ENCODE results near the gene GRID2IP.
"Not testable (repeated sequence)": the region's sequence is repeated elsewhere in the genome, so short reads cannot be mapped to it uniquely, and the experiment has no call there.

The GRID2IP gene

DNA sequence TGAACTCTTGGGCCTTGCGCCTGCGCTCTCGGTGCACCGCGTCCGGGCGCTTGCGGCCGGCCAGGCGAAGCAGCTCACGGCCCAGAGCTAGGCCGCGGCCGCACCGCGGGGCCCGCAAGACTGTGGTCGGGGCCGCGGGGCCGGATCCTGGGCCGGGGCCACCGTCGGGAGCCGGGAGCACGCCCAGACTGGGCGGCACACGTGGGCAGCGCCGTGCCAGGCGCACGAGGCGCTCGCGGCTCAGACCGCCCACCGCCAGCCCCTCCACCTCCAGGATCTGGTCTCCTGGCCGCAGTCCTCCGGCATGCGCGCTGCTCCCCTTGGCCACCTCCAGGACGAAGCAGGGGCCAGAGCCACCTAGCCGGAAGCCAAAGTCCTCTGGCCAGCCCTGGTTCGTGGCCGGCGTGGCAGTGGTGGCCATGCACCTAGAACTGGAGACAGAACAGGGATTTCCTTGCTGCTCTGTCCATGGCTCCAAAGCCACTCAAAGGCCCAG lies at the start of gene GRID2IP:
GRID2IP (minus strand) TSS at position 446 of the 496 bp plus-strand sequence; CDS start at position 421, 25 bp downstream.
- DNase-seq (ENCODE audit: extremely low read depth in 1 of 2, low read depth in 1 of 2) = no peak

DNA sequence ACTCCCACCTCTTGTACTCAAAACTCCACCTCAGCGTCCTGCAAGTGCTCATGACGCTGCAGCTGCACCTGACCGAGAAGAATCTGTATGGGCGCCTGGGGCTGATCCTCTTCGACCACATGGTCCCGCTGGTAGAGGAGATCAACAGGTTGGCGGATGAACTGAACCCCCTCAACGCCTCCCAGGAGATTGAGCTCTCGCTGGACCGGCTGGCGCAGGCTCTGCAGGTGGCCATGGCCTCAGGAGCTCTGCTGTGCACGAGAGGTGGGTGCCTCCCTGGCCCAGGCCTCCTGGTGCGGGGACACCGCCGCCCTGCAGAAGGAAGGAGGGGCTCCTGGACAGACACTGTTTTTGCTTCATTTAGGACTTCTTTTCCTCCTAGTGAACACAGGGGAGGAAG lies 48.8 kb upstream of the GRID2IP start:
- DNase-seq (ENCODE audit: extremely low read depth in 1 of 2, low read depth in 1 of 2) = no peak

DNA sequence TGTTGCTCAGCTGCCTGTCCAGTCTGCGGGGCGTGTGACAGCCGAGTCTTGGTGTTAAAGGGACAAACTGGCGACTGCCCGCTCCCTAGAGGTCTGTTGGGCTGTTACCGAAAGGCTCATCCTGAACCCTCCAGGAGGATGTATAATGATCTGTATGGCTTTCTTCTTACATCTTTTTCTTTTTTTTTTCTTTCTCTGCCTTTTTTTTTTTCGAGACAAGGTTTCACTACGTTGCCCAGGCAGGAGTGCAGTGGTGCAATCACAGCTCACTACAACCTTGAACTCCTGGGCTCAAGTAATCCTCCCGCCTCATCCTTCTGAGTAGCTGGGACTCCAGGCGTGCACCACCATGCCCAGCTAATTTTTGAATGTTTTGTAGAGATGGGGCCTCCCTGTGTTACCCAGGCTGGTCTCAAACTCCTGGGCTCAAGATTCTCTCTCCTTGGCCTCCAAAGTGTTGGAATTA lies 39.4 kb upstream of the GRID2IP start:
- DNase-seq (ENCODE audit: extremely low read depth in 1 of 2, low read depth in 1 of 2) = no peak

DNA sequence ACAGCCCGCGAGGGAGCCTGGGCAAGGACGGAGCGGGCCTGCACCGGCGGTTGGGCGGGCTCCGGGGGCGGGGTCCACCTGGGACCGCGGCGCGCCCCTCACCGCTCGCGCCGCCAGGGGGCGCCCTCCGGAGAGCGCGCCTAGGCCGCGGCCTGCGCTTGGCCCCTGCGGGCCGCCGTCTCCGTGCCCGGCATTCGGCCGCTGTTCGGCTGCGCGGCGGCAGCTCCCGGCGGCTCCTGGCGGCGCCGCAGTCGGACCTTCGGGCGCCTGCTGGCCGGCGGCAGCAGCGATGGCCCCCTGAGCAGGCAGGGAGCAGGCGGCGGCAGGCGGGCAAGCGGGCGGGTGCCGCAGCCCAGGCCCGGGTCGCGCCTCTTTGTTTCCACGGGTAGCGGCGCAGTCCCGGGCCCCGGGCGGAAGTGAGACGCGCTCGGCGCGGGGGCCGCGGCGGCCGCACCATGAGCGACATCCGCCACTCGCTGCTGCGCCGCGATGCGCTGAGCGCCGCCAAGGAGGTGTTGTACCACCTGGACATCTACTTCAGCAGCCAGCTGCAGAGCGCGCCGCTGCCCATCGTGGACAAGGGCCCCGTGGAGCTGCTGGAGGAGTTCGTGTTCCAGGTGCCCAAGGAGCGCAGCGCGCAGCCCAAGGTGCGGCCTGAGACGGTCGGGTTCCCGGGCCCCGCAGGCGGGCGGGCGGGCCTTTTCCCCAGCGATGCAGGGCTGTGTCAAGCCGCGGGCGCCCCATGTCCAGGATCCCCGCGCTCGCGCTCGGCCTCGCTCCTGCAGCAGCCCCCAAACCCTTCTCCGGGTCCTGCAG lies 38.8 kb upstream of the GRID2IP start, which contains the start of gene INTS15:
INTS15 (plus strand) TSS at position 193 of the 816 bp plus-strand sequence; CDS start at position 456, 263 bp downstream.
- peak; percentile 55 to 73 for DNase-seq (ENCODE audit: extremely low read depth in 1 of 2, low read depth in 1 of 2)

DNA sequence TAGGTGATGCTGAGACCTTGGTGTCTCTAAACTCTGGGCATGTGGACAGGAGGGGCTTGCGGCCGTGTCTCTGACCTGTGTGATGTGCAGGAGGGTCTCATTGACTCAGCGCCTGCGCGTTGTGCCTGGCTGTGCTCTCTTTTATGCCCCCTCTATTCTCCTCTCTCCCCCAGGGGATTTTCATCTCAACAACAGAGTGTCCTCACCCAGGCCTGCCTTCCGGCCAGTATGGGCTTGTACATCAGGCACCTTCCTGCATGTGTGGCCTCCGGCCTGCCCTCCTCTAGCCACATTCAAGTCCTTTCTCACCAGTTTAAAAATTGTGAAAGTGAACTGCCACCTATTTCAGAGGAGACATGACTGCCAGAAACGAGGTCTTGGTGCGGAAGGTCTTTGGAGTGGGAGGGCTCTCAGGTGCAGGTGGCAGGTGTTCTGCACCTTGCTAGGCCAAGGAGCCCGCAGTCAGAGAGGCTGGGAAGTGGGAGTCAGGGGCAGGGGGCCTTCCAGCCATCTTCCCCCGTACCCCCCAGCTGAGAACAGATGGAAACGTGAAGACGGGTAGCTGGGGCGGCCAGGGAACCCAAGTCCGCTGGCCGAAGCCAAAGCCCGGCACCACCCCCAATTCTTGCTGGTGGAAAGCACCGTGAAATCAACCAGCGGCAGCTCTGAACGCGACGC lies 38.0 kb upstream of the GRID2IP start:
- DNase-seq (ENCODE audit: extremely low read depth in 1 of 2, low read depth in 1 of 2) = no peak

DNA sequence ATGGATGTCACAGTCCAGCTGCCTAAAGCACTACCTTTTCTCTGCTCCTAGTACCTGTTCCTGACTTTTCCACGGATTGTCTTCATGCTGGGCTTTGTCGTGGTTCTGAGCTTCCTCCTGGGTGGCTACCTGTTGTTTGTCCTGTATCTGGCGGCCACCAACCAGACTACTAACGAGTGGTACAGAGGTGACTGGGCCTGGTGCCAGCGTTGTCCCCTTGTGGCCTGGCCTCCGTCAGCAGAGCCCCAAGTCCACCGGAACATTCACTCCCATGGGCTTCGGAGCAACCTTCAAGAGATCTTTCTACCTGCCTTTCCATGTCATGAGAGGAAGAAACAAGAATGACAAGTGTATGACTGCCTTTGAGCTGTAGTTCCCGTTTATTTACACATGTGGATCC lies 37.3 kb upstream of the GRID2IP start:
- DNase-seq (ENCODE audit: extremely low read depth in 1 of 2, low read depth in 1 of 2) = no peak

DNA sequence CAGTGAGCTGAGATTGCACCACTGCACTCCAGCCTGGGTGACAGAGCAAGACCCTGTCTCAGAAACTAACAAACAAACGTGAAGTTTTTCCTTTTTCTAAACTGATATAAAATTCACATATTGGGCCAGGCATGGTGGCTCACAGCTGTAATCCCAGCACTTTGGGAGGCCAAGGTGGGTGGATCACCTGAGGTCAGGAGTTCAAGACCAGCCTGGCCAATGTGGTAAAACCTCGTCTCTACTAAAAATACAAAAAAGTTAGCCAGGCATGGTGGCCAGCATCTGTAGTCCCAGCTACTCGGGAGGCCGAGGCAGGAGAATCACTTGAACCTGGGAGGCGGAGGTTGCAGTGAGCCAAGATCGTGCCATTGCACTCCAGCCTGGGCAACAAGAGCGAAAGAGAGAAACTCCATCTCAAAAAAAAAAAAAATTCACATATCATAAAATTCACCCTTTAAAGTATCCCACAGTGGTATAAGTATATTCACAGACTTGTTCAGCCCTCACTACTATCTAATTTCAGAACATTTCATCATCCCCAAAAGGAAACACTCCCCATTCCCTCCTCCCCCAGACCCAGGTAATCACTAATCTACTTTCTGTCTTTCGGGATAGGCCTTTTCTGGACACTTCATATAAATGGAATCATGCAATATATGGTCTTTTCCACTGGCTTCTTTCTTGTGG lies 34.6 kb upstream of the GRID2IP start:
- not testable (repeated sequence) for DNase-seq (ENCODE audit: extremely low read depth in 1 of 2, low read depth in 1 of 2)

DNA sequence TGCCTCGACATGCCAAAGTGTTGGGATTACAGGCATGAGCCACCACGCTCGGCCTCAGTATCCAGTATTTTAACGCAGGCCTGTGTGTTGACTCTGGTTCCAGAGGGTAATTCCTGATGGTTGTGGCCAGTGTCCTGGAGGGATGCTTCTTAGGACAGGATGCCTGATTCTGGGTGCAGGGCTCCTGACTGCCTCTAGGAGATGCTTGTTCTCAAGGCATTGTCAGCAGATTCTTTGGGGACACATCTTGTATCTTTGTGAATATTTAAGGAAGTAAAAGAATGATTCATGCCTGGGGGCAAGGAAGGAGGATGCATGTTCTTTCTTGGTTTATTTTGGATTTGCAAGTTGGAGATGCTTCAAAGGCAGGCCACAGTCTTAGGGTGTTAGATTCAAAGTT lies 28.2 kb upstream of the GRID2IP start:
- no peak for DNase-seq (ENCODE audit: extremely low read depth in 1 of 2, low read depth in 1 of 2)

DNA sequence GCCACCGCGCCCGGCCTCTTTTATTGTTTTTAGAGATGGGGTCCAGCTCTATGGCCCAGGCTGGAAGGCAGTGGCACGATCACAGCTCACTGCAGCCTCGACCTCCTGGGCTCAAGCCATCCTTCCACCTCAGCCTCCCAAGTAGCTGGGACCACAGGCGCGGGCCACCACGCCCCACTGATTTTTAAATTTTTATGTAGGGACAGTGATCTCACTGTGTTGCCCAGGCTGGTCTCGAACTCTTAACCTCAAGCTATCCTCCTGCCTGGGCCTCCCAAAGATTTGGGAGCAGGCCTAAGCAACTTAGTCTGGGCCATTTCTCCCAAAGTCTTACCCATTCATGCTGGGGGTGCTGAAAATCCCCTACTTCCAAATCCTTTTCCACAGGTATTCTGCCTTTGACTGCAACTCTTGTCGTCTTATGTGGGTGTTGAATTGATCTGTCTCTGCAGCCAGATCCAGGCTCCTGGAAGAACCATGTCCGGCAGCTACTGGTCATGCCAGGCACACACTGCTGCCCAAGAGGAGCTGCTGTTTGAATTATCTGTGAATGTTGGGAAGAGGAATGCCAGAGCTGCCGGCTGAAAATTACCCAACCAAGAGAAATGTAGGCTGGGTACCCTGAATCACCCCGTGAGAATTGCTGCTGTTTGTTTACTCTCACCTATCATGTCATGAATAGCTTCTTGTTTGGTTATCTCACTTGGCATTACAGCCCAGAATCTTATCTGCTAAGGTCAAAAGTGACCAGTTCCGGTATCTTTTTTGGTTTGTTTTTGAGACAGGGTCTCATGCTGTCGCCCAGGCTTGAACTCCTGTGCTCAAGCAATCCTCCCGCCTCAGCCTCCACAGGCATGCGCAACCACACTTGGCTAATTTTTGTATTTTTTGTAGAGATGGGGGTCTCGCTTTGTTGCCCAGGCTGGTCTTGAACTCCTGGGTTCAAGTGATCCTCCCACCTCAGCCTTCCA lies 27.1 kb upstream of the GRID2IP start:
- no peak for DNase-seq (ENCODE audit: extremely low read depth in 1 of 2, low read depth in 1 of 2)

DNA sequence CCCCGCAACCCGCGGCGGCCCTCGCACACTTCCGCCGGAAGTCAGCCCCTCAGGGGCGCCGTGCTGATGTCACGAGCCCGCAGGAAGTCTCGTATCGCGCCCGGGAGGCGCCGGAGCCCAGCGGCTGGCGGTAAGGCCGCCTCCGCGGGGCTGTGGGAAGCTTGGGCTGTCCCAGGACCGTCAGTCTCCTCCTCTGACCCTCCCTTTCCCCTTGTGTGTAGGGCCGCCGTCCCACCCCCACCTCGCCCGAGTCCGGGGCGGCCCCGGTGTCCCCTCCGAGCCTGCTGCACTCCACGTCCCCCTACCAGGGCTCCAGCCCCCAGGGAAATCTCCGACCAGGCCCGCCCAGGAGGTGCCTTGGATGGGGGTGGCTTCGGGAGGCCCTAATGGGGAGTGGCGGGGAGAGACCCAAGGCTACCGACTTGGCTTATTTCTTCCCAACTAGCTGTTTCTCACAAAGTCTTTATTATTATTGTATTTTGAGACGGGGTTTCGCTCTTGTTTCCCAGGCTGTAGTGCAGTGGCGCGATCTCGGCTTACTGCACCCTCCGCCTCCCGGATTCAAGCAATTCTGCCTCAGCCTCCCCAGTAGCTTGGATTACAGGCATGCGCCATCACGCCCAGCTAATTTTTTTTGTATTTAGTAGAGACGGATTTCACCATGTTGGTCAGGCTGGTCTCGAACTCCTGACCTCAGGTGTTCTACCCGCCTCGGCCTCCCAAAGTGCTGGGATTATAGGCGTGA lies 26.3 kb upstream of the GRID2IP start, which contains the start of gene ZDHHC4:
ZDHHC4 (plus strand) TSS at position 86 of the 745 bp plus-strand sequence. CDS start 3,108 bp downstream, outside the sequence.
- DNase-seq (ENCODE audit: extremely low read depth in 1 of 2, low read depth in 1 of 2) = peak; percentile 87 to 89

DNA sequence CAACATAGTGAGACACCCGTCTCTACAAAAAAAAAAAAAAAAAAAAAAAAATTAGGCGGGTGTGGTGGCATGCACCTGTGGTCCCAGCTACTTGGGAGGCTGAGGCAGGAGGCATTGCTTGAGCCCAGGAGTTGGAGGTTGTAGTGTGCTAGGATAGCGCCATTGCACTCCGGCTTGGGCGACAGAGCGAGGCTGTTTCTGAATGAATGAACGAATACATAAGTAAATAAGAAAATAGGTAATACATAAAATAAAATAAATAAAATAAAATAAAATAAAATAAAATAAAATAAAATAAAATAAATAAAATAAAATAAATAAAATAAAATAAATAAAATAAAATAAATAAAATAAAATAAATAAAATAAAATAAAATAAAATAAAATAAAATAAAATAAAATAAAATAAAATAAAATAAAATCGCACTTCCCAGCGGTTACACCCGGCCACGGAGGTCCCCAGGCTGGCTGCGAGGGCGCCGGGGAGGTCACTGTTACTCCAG lies 25.7 kb upstream of the GRID2IP start:
- DNase-seq (ENCODE audit: extremely low read depth in 1 of 2, low read depth in 1 of 2) = not testable (repeated sequence)

DNA sequence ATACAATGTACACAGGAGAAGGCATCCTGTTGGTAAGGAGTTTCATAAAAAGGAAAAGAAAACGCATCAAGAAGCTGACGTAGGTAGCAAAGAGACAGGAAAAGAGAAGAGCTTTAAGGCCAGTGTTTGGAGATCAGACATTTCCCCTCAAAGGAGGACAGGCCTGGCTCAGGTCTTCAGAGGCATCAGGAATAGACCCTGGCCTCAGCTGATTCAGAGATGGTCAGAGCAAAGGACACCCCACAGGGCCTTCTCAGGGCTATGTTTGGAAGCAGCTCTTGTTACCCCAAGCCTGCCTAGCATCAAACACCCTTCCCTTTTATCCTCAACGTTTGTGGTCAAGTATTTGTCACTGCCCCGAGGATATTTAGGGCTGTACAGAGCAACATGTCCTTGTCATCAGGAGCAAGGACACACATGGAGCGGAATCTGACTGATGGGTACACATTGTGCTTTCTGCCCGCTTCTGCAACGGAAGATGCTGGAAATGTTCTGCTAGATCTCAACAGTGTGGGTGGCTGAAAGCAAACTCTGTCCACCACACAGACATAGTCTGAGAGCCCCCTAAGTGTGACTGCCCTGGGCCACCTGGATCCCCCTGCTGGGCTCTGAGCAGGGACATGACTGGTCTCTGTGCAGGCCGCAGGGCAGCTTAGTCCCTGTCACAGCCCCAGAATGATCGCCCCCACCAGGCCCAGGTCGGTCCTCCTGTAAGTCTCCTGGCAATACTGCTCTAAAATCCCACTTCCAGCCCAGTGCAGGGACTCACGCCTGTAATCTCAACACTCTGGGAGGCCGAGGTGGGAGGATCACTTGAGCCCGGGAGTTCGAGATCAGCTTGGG lies 25.0 kb upstream of the GRID2IP start:
- no peak for DNase-seq (ENCODE audit: extremely low read depth in 1 of 2, low read depth in 1 of 2)

DNA sequence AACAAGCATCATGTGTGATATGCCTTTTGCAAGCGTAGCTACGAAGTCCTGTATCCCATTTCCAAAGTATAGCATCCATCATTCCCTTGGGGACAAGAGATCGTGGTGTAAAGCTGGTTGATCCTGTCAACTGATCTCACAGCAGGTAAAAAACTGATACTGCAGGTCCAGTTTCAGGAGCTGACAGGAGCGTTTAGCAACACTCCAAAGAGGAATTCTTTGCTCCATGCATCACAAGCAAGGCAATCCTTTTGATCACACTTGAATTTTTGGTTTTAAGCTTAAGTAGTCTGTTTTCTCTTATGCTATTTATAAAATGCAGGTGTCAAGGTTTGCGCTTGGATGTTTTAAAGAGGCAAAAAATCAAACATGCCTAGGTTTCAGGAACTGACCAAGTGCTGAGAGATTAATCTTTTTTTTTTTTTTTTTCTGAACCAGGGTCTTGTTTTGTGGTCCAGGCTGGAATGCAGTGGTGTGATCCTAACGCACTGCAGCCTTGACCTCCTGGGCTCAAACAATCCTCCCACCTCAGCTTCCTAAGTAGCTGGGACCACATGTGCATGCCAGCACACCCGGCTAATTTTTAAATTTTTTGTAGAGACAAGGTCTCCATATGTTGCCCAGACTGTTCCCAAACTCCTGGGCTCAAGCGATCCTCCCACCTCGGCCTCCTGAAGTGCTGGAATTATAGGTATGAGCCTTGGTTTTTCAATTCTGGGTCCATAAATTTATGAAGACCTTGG lies 24.2 kb upstream of the GRID2IP start:
- DNase-seq (ENCODE audit: extremely low read depth in 1 of 2, low read depth in 1 of 2) = no peak

DNA sequence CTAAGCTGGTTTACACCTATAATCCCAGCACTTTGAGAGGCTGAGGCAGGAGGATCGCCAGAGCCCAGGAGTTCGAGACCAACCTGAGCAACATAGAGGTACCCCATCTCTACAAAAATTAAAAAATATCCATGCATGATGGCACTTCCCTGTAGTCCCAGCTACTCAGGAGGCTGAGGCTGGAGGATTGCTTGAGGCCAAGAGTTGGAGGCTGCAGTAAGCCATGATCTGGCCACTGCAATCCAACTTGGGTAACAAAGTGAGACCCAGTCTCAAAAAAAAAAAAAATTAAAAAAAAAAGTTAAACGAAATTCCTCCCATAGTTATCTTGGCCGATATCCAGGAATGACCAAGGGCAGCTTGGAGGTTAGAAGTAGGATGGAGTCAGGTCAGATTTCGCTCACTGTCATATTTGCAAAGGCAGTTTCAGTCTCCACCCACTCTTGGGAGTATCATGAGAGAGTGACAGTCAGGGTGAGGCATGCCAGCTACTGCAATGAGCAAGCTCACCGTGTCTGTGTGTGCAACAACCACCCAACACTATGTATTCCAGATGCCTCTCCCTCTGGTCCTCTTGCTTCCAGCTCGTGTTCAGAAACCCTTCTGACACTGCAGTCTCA lies 20.0 kb upstream of the GRID2IP start:
- DNase-seq (ENCODE audit: extremely low read depth in 1 of 2, low read depth in 1 of 2) = no peak

DNA sequence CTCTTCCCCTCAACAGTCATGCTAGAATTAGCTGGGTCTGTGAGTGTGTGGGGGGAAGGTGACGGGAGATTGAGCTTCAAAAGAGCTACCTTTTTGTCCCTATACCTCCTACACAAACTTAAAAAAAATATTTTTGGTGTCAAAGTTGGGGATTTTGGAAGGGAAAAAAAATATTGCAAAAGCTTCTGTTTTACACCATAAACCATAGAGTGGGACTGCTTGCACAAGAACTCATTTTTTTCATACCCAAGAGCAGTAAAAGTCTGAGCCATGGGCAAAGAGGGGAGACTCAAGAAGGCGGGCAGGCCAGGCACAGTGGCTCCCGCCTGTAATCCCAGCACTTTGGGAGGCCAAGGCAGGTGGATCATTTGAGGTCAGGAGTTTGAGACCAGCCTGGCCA lies 16.6 kb upstream of the GRID2IP start:
- DNase-seq (ENCODE audit: extremely low read depth in 1 of 2, low read depth in 1 of 2) = no peak

DNA sequence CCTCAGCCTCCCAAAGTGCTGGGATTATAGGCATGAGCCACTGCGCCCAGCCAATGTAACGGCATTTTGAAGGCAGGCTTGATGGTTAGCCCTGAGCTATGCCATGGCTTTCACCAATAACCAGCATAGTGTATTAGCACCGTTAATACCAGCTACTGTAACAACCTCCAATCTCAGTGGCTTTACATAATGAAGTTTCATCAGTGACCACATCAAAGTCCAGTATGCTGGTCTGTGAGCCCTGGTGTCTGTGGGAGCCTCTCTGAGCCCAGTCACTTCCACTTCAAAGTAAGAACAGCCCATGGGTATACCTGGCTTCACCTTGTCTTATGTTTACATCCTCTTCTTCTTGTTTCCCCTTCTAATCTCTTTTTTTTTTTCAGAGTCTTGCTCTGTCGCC lies 14.4 kb upstream of the GRID2IP start:
- no peak for DNase-seq (ENCODE audit: extremely low read depth in 1 of 2, low read depth in 1 of 2)

Data from stimulated activated CD8-positive, alpha-beta memory T cell treated with anti-CD3 and anti-CD28 coated beads, Interleukin-7, amount 100 ng/mL, for 48 hours (primary cell).